Natural killer cell (primary cell): ENCODE results near the gene FANK1. TPM values are rescaled to one million over a fixed set of nuclear protein-coding genes. Genes with fewer than 3 reads are reported as not detected.

Experiments used
- ATAC-seq, 3 donors: fragments of 150-1000 bp in 2 of 3; fragments of 200-7000 bp in 1 of 3; cut with Tn5 transposase; 1 replicate in 1 of 3; 2 replicates in 2 of 3; pipeline ENCODE4 v1.10.0; 2021; ENCODE audit warnings: mild to moderate bottlenecking in 2 of 3, moderate library complexity in 2 of 3
- DNase-seq, 2 donors: peaks; one replicate each; pipeline versions ENCODE4 v3.0.0 to v3.0.0-alpha.2; 2013 to 2021; ENCODE audit warnings: mixed read lengths in 1 of 2
- H3K27ac ChIP-seq: one replicate; pipeline ENCODE4 v1.5.1; 2013; ENCODE audit warnings: mild to moderate bottlenecking, low read length
- H3K27me3 ChIP-seq: one replicate; pipeline ENCODE4 v1.6.1; 2013; ENCODE audit warnings: low read length; ENCODE audit not compliant: control insufficient read depth, insufficient read depth
- H3K36me3 ChIP-seq: one replicate; pipeline ENCODE4 v1.6.1; 2013; ENCODE audit warnings: low read length; ENCODE audit not compliant: control insufficient read depth, insufficient read depth
- H3K4me1 ChIP-seq: one replicate; pipeline ENCODE4 v1.6.1; 2013; ENCODE audit warnings: low read length; ENCODE audit not compliant: control insufficient read depth, insufficient read depth
- H3K4me3 ChIP-seq: one replicate; pipeline ENCODE4 v1.5.1; 2013; ENCODE audit warnings: low read length
- H3K9me3 ChIP-seq: one replicate; pipeline ENCODE4 v1.6.1; 2013; ENCODE audit warnings: low read length; ENCODE audit not compliant: control insufficient read depth, insufficient read depth
- H3K27ac Mint-ChIP-seq, 2 donors: one replicate each; pipeline ENCODE4 v1.8.0; 2022; ENCODE audit warnings: mild to moderate bottlenecking in 2 of 2, mixed read lengths in 2 of 2, moderate library complexity in 1 of 2
- H3K27me3 Mint-ChIP-seq, 2 donors: one replicate each; pipeline ENCODE4 v1.8.0; 2022; ENCODE audit warnings: low read depth in 2 of 2, mixed read lengths in 2 of 2
- H3K36me3 Mint-ChIP-seq: one replicate; pipeline ENCODE4 v1.8.0; 2022; ENCODE audit warnings: mixed read lengths
- H3K4me1 Mint-ChIP-seq, 2 donors: one replicate each; pipeline ENCODE4 v1.8.0; 2022; ENCODE audit warnings: mixed read lengths in 2 of 2
- H3K4me3 Mint-ChIP-seq: one replicate; pipeline ENCODE4 v1.8.0; 2022; ENCODE audit warnings: mild to moderate bottlenecking, moderate library complexity, mixed read lengths
- H3K9me3 Mint-ChIP-seq, 2 donors: one replicate each; pipeline ENCODE4 v1.8.0; 2022; ENCODE audit warnings: mixed read lengths in 2 of 2
- WGBS: methylation state at CpG from one replicate; pipeline ENCODE4 v1.1.7; 2013; ENCODE audit warnings: missing lambda C conversion rate; ENCODE audit not compliant: insufficient coverage; 5-methylcytosine and 5-hydroxymethylcytosine counted together
- intact Hi-C: fragments of 100-400 bp; cut with micrococcal nuclease; formaldehyde crosslinking; loops from one replicate; pipeline ENCODE4 v1.14.2; 2022
- total RNA-seq, 4 donors: library from RNA; stranded (reverse); fragments of 120-200 nt in 1 of 4; gene quantifications; one replicate each; pipeline versions ENCODE4 v1.2.3 to v1.2.4, GENCODE V29; 2013 to 2022
- TF ChIP-seq, protein P1 (sequence below): fragments of 200-600 bp; IDR thresholded peaks from one replicate; pipeline ENCODE4 v1.8.0; 2022; ENCODE audit warnings: antibody characterized with exemption

The FANK1 gene
- total RNA-seq, 3 donors from 2014 or later (not counting 1 experiment from before 2014, with no cell fraction given): not detected

DNA sequence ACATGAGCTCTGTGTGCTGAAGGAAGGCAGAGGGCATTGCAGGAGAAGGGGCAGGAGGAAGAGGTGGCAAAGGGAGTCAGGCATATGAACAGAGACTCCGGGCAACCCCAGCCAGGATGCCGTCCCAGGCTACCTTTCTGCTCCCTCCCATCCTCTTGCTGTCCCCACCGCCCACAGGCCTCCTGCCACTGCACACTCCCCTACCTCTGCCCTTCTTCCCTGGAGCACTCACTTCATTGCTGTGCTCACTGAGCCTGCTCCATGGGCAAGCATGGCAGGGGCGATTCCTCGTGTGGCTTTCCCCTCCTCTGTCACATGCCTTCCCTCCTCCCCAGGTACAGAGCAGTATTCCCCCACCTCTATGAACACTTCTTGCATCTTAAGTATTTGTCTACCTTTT lies 93.4 kb downstream of the FANK1 start:
- no peaks in the 10 kb centered on the region for H3K27me3 ChIP-seq
- H3K4me3 ChIP-seq: no peak overlapping the region
- Mint-ChIP-seq H3K27ac (no peak overlapping the region), H3K4me3 (no peak overlapping the region), H3K36me3 (no peaks in the 10 kb centered on the region), H3K4me1 (peaks cover 14 to 30% of the 10 kb centered on the region in 2 donors), H3K27me3 (no peaks in the 10 kb centered on the region), H3K9me3 (no peaks in the 10 kb centered on the region)
- intact Hi-C loops: loop anchor here (10.0 kb wide), 1 partner anchor 395 kb away; the partner anchor contains the start of gene ADAM12
- TF ChIP-seq, protein P1, sequence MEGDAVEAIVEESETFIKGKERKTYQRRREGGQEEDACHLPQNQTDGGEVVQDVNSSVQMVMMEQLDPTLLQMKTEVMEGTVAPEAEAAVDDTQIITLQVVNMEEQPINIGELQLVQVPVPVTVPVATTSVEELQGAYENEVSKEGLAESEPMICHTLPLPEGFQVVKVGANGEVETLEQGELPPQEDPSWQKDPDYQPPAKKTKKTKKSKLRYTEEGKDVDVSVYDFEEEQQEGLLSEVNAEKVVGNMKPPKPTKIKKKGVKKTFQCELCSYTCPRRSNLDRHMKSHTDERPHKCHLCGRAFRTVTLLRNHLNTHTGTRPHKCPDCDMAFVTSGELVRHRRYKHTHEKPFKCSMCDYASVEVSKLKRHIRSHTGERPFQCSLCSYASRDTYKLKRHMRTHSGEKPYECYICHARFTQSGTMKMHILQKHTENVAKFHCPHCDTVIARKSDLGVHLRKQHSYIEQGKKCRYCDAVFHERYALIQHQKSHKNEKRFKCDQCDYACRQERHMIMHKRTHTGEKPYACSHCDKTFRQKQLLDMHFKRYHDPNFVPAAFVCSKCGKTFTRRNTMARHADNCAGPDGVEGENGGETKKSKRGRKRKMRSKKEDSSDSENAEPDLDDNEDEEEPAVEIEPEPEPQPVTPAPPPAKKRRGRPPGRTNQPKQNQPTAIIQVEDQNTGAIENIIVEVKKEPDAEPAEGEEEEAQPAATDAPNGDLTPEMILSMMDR: no peak
- no peak for DNase-seq
- H3K27ac ChIP-seq: no peak overlapping the region
- no peaks in the 10 kb centered on the region for H3K9me3 ChIP-seq
- ATAC-seq: no peak
- no peaks in the 10 kb centered on the region for H3K36me3 ChIP-seq
- peaks cover 5% of the 10 kb centered on the region for H3K4me1 ChIP-seq
- WGBS: 95% methylated on average over 5 of the region's 5 CpGs

DNA sequence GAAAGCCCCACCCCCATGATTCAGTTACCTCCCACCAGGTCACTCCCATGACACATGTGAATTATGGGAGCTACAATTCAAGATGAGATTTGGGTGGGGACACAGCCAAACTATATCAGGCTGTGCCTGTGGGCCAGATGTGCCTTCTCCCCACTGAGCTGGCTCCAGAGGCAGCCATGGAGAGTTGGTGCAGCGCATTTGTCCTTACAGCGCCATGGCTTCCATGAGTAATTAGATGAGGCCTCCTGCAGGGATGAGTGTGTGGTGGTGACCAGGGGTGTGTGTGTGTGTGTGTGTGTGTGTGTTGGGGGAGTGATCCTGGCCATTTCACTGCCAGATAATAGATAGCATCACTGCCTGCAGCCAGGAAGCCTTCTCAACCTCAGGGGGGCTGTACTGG lies 94.6 kb downstream of the FANK1 start:
- DNase-seq (no peak), ATAC-seq (no peak)
- intact Hi-C loops: no loop called here
- Mint-ChIP-seq H3K9me3 (no peaks in the 10 kb centered on the region), H3K4me1 (peaks cover 2 to 19% of the 10 kb centered on the region in 2 donors), H3K27ac (peak overlapping the region in 1 of 2 donors; percentile 38), H3K4me3 (no peak overlapping the region), H3K36me3 (no peaks in the 10 kb centered on the region), H3K27me3 (no peaks in the 10 kb centered on the region)
- TF ChIP-seq, protein P1: no peak
- Histone ChIP-seq H3K36me3 (no peaks in the 10 kb centered on the region), H3K4me3 (no peak overlapping the region), H3K27me3 (no peaks in the 10 kb centered on the region), H3K9me3 (no peaks in the 10 kb centered on the region), H3K27ac (no peak overlapping the region), H3K4me1 (no peaks in the 10 kb centered on the region)
- WGBS: 100% methylated on average over 2 of the region's 2 CpGs

- Histone ChIP-seq H3K27ac (no peak overlapping the region), H3K4me1 (no peaks in the 10 kb centered on the region), H3K9me3 (no peaks in the 10 kb centered on the region), H3K36me3 (no peaks in the 10 kb centered on the region), H3K27me3 (no peaks in the 10 kb centered on the region), H3K4me3 (no peak overlapping the region)
- no peak overlapping the region for H3K27ac Mint-ChIP-seq
- intact Hi-C loops: no loop called here
- H3K27me3 Mint-ChIP-seq: no peaks in the 10 kb centered on the region
- H3K9me3 Mint-ChIP-seq: no peaks in the 10 kb centered on the region
- no peak overlapping the region for H3K4me3 Mint-ChIP-seq
- TF ChIP-seq, protein P1: no peak
- H3K4me1 Mint-ChIP-seq: peaks cover 0 to 15% of the 10 kb centered on the region in 2 donors
- 92% methylated on average over 1 of the region's 1 CpG for WGBS
- DNase-seq (no peak), ATAC-seq (no peak)
- H3K36me3 Mint-ChIP-seq: no peaks in the 10 kb centered on the region
Measured at GRCh38 chr10:125991392-125991791, 95.0 kb downstream of the FANK1 start.

- ATAC-seq: no peak
- no peaks in the 10 kb centered on the region for H3K27me3 ChIP-seq
- no peak for DNase-seq
- Mint-ChIP-seq H3K36me3 (no peaks in the 10 kb centered on the region), H3K27me3 (no peaks in the 10 kb centered on the region), H3K4me1 (peaks cover 0 to 17% of the 10 kb centered on the region in 2 donors), H3K9me3 (no peaks in the 10 kb centered on the region), H3K27ac (no peak overlapping the region), H3K4me3 (no peak overlapping the region)
- H3K9me3 ChIP-seq: no peaks in the 10 kb centered on the region
- H3K4me1 ChIP-seq: no peaks in the 10 kb centered on the region
- TF ChIP-seq, protein P1: no peak
- no peak overlapping the region for H3K4me3 ChIP-seq
- H3K36me3 ChIP-seq: no peaks in the 10 kb centered on the region
- H3K27ac ChIP-seq: no peak overlapping the region
- WGBS: 87% methylated on average over 7 of the region's 7 CpGs
- intact Hi-C loops: no loop called here
Measured at GRCh38 chr10:125992254-125992653, 95.9 kb downstream of the FANK1 start.
